Measurements from ENCODE around the gene GUCA1A.

- TF ChIP-seq, protein P1, sequence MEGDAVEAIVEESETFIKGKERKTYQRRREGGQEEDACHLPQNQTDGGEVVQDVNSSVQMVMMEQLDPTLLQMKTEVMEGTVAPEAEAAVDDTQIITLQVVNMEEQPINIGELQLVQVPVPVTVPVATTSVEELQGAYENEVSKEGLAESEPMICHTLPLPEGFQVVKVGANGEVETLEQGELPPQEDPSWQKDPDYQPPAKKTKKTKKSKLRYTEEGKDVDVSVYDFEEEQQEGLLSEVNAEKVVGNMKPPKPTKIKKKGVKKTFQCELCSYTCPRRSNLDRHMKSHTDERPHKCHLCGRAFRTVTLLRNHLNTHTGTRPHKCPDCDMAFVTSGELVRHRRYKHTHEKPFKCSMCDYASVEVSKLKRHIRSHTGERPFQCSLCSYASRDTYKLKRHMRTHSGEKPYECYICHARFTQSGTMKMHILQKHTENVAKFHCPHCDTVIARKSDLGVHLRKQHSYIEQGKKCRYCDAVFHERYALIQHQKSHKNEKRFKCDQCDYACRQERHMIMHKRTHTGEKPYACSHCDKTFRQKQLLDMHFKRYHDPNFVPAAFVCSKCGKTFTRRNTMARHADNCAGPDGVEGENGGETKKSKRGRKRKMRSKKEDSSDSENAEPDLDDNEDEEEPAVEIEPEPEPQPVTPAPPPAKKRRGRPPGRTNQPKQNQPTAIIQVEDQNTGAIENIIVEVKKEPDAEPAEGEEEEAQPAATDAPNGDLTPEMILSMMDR (IDR thresholded peaks at IDR 0.05) = no peak
- TF ChIP-seq EP300 (IDR thresholded peaks at IDR 0.05) (no peak), POLR2A (IDR thresholded peaks at IDR 0.05) (no peak)
These were observed 6.2 kb downstream of the GUCA1A start for GRCh38 chr6:42179261-42179944.

Measured in tibial nerve (tissue), 4 donors.